Neural cell (in vitro differentiated cells): Measurements from ENCODE around the gene CERS2. TPM values are rescaled to one million over a fixed set of nuclear protein-coding genes. Genes with fewer than 3 reads are reported as not detected.

ENCODE experiments used
- H2AFZ ChIP-seq: fragments of 200-600, 300-800 bp; sonication (generic), shearing (Covaris generic); 2 replicates; pipeline ENCODE4 v1.6.0; 2014; ENCODE audit warnings: low read depth, mild to moderate bottlenecking, antibody characterized with exemption, low read length, moderate library complexity
- H3F3A ChIP-seq: fragments of 200-600 bp; shearing (Covaris generic); 2 replicates; pipeline ENCODE4 v1.6.1; 2016; ENCODE audit warnings: mild to moderate bottlenecking, moderate library complexity, mixed read lengths, antibody characterized with exemption, low read length; ENCODE audit not compliant: insufficient read depth, poor library complexity, severe bottlenecking
- H3K27ac ChIP-seq: fragments of 200-600, 300-800 bp; sonication (generic), shearing (Covaris generic); 2 replicates; pipeline ENCODE4 v1.5.1; 2014; ENCODE audit warnings: mild to moderate bottlenecking, low read length, moderate library complexity
- H3K27me3 ChIP-seq: fragments of 300-800, 200-600 bp; sonication (generic), shearing (Covaris generic); 2 replicates; pipeline ENCODE4 v1.6.0; 2014; ENCODE audit warnings: mild to moderate bottlenecking, low read depth, low read length, moderate library complexity; ENCODE audit not compliant: insufficient read depth
- H3K36me3 ChIP-seq: fragments of 300-800, 200-600 bp; sonication (generic), shearing (Covaris generic); 2 replicates; pipeline ENCODE4 v1.5.1; 2014; ENCODE audit warnings: mild to moderate bottlenecking, antibody characterized with exemption, low read length, moderate library complexity; ENCODE audit not compliant: insufficient read depth
- H3K4me2 ChIP-seq: fragments of 300-800, 200-600 bp; sonication (generic), shearing (Covaris generic); 2 replicates; pipeline ENCODE4 v1.6.0; 2014; ENCODE audit warnings: mild to moderate bottlenecking, low read length
- H3K4me3 ChIP-seq: fragments of 300-800, 200-600 bp; sonication (generic), shearing (Covaris generic); 2 replicates; pipeline ENCODE4 v1.5.1; 2014; ENCODE audit warnings: mild to moderate bottlenecking, low read length, moderate library complexity
- H3K79me2 ChIP-seq: fragments of 200-600 bp; shearing (Covaris generic); replicated peaks from 2 replicates; pipeline ENCODE4 v1.6.0; 2014; ENCODE audit warnings: mild to moderate bottlenecking, low read length, moderate library complexity; ENCODE audit not compliant: insufficient read depth
- H3K9ac ChIP-seq: fragments of 300-800, 200-600 bp; sonication (generic), shearing (Covaris generic); 2 replicates; pipeline ENCODE4 v1.6.1; 2016; ENCODE audit warnings: mild to moderate bottlenecking, low read length, mixed read lengths
- H3K9me2 ChIP-seq: fragments of 200-600 bp; shearing (Covaris generic); 2 replicates; pipeline ENCODE4 v1.6.1; 2016; ENCODE audit warnings: mild to moderate bottlenecking, low read length, mixed read lengths; ENCODE audit not compliant: insufficient read depth
- H3K9me3 ChIP-seq: fragments of 200-600, 300-800 bp; sonication (generic), shearing (Covaris generic); 2 replicates; pipeline ENCODE4 v1.6.1; 2016; ENCODE audit warnings: mild to moderate bottlenecking, mixed run types, low read length, moderate library complexity, mixed read lengths
- H4K20me1 ChIP-seq: fragments of 200-600 bp; shearing (Covaris generic); 2 replicates; pipeline ENCODE4 v1.6.1; 2016; ENCODE audit warnings: mild to moderate bottlenecking, mixed run types; ENCODE audit not compliant: insufficient read depth
- CTCF ChIP-seq: fragments of 450-650 bp; IDR thresholded peaks from 2 replicates; pipeline ENCODE4 v1.5.1; 2014; ENCODE audit warnings: antibody characterized with exemption, mild to moderate bottlenecking, moderate library complexity; ENCODE audit not compliant: poor library complexity, severe bottlenecking
- EP300 ChIP-seq: fragments of 450-650 bp; conservative IDR thresholded peaks from 2 replicates; pipeline ENCODE4 v1.6.1; 2014; ENCODE audit warnings: antibody characterized with exemption, mild to moderate bottlenecking, moderate library complexity; ENCODE audit not compliant: poor library complexity, severe bottlenecking
- EZH2 ChIP-seq: fragments of 200-600, 300-800 bp; shearing (Covaris generic), sonication (generic); IDR thresholded peaks from 2 replicates; pipeline ENCODE4 v1.6.1; 2014; ENCODE audit warnings: antibody characterized with exemption, low read length, borderline replicate concordance, mild to moderate bottlenecking; ENCODE audit not compliant: insufficient read depth, poor library complexity, severe bottlenecking
- MXI1 ChIP-seq: fragments of 450-650 bp; conservative IDR thresholded peaks from 2 replicates; pipeline ENCODE4 v1.6.1; 2014; ENCODE audit warnings: antibody characterized with exemption, mild to moderate bottlenecking; ENCODE audit not compliant: poor library complexity, severe bottlenecking
- POLR2AphosphoS5 ChIP-seq: IDR thresholded peaks from 2 replicates; pipeline ENCODE4 v1.6.1; 2012
- RAD21 ChIP-seq: fragments of 450-650 bp; conservative IDR thresholded peaks from 2 replicates; pipeline ENCODE4 v1.6.1; 2014; ENCODE audit warnings: antibody characterized with exemption, mild to moderate bottlenecking, moderate library complexity
- REST ChIP-seq: IDR thresholded peaks from 2 replicates; pipeline ENCODE4 v1.6.1; 2012; ENCODE audit warnings: borderline replicate concordance
- SMC3 ChIP-seq: fragments of 450-650 bp; conservative IDR thresholded peaks from 2 replicates; pipeline ENCODE4 v1.6.1; 2014; ENCODE audit warnings: antibody characterized with exemption, mild to moderate bottlenecking, moderate library complexity; ENCODE audit not compliant: poor library complexity
- TAF1 ChIP-seq: IDR thresholded peaks from 2 replicates; pipeline ENCODE4 v1.6.1; 2012; ENCODE audit warnings: low read depth
- polyA plus RNA-seq: library from polyadenylated mRNA; depleted of rRNA; stranded (reverse); fragments of >200 nt; gene quantifications from 2 replicates; pipeline ENCODE4 v1.2.3, GENCODE V29; 2014

Gene CERS2
- polyA plus RNA-seq, 1 donor from 2014 or later: 39.1 TPM

- Histone ChIP-seq H4K20me1 (no peaks in the 10 kb centered on the region), H3K36me3 (no peaks in the 10 kb centered on the region), H3K27ac (no peak overlapping the region)
Measured at GRCh38 chr1:150997949-150998348, 23.3 kb upstream of the CERS2 start.

GRCh38 chr1:150997126-150997872 lies 22.7 kb upstream of the CERS2 start:
- Histone ChIP-seq H3K79me2 (no peaks in the 10 kb centered on the region), H3K9me3 (no peaks in the 10 kb centered on the region), H3K27ac (no peak overlapping the region), H4K20me1 (no peaks in the 10 kb centered on the region), H2AFZ (no peak overlapping the region), H3K4me3 (no peak overlapping the region), H3F3A (no peaks in the 10 kb centered on the region), H3K9ac (no peak overlapping the region), H3K36me3 (no peaks in the 10 kb centered on the region), H3K9me2 (no peaks in the 10 kb centered on the region), H3K4me2 (no peak overlapping the region), H3K27me3 (no peaks in the 10 kb centered on the region)
- TF ChIP-seq TAF1 (no peak), EP300 (no peak), SMC3 (no peak), RAD21 (no peak), POLR2AphosphoS5 (no peak), CTCF (no peak), EZH2 (no peak)

More at GRCh38 chr1:150997949-150998348, 23.3 kb upstream of the CERS2 start:
- Histone ChIP-seq H3K9me3 (no peaks in the 10 kb centered on the region), H3K4me2 (no peak overlapping the region), H3K4me3 (no peak overlapping the region), H3K79me2 (peaks cover under 1% of the 10 kb centered on the region), H3K9ac (no peak overlapping the region), H3F3A (no peaks in the 10 kb centered on the region), H3K27me3 (no peaks in the 10 kb centered on the region), H3K9me2 (no peaks in the 10 kb centered on the region), H2AFZ (no peak overlapping the region)
- TF ChIP-seq REST: no peak
- TF ChIP-seq POLR2AphosphoS5: no peak
- no peak for TF ChIP-seq CTCF
- no peak for TF ChIP-seq EP300
- no peak for TF ChIP-seq TAF1
- TF ChIP-seq SMC3: no peak
- TF ChIP-seq RAD21: no peak
- TF ChIP-seq MXI1: no peak
- TF ChIP-seq EZH2: no peak
